Adipocyte (in vitro differentiated cells): ENCODE results near the gene HYDIN.
A peak's percentile ranks its signal among the peaks of the same experiment; 100 is the strongest.

ENCODE experiments used
- DNase-seq: peaks from one replicate; pipeline ENCODE4 v3.0.0-alpha.2; 2015; ENCODE audit warnings: low read depth
- H3K27me3 ChIP-seq: replicated peaks from 2 replicates; pipeline ENCODE4 v1.7.0; 2013; ENCODE audit warnings: mild to moderate bottlenecking, low read length, moderate library complexity; ENCODE audit not compliant: control insufficient read depth, insufficient read depth
- H3K36me3 ChIP-seq: 2 replicates; pipeline ENCODE4 v1.7.0; 2013; ENCODE audit warnings: low read length, mild to moderate bottlenecking, moderate library complexity; ENCODE audit not compliant: control insufficient read depth, insufficient read depth, severe bottlenecking
- H3K4me1 ChIP-seq: 2 replicates; pipeline ENCODE4 v1.7.0; 2013; ENCODE audit warnings: mild to moderate bottlenecking, low read length, moderate library complexity; ENCODE audit not compliant: control insufficient read depth, insufficient read depth
- H3K4me3 ChIP-seq: 2 replicates; pipeline ENCODE4 v1.7.0; 2013; ENCODE audit warnings: mild to moderate bottlenecking, low read length, moderate library complexity
- H3K9ac ChIP-seq: 2 replicates; pipeline ENCODE4 v1.7.0; 2013; ENCODE audit warnings: mild to moderate bottlenecking, low read length, moderate library complexity
- H3K9me3 ChIP-seq: 2 replicates; pipeline ENCODE4 v1.7.0; 2013; ENCODE audit warnings: mild to moderate bottlenecking, low read length, moderate library complexity; ENCODE audit not compliant: control insufficient read depth

HYDIN gene

GRCh38 chr16:70793851-70794502 lies 436.5 kb downstream of the HYDIN start:
- peaks cover 3% of the 10 kb centered on the region for H3K4me1 ChIP-seq
- H3K27me3 ChIP-seq = no peaks in the 10 kb centered on the region
- H3K9ac ChIP-seq = no peak overlapping the region
- DNase-seq = no peak
- no peaks in the 10 kb centered on the region for H3K36me3 ChIP-seq
- no peak overlapping the region for H3K4me3 ChIP-seq
- no peaks in the 10 kb centered on the region for H3K9me3 ChIP-seq

GRCh38 chr16:70790815-70791214 lies 439.7 kb downstream of the HYDIN start:
- Histone ChIP-seq H3K9ac (no peak overlapping the region), H3K4me3 (no peak overlapping the region), H3K4me1 (peaks cover 7% of the 10 kb centered on the region), H3K27me3 (no peaks in the 10 kb centered on the region), H3K9me3 (no peaks in the 10 kb centered on the region), H3K36me3 (peaks cover 4% of the 10 kb centered on the region)
- no peak for DNase-seq

GRCh38 chr16:70789595-70790447 lies 440.7 kb downstream of the HYDIN start:
- Histone ChIP-seq H3K27me3 (no peaks in the 10 kb centered on the region), H3K4me1 (peaks cover 7% of the 10 kb centered on the region), H3K9me3 (no peaks in the 10 kb centered on the region), H3K9ac (no peak overlapping the region), H3K4me3 (no peak overlapping the region), H3K36me3 (peaks cover 13% of the 10 kb centered on the region)
- DNase-seq = no peak

GRCh38 chr16:70788668-70789594 lies 441.6 kb downstream of the HYDIN start:
- Histone ChIP-seq H3K4me1 (peaks cover 7% of the 10 kb centered on the region), H3K9ac (peak overlapping the region; percentile 46), H3K27me3 (no peaks in the 10 kb centered on the region), H3K4me3 (peak overlapping the region; percentile 6), H3K36me3 (peaks cover 22% of the 10 kb centered on the region), H3K9me3 (no peaks in the 10 kb centered on the region)
- DNase-seq = peak; percentile 77

- peaks cover 49% of the 10 kb centered on the region for H3K36me3 ChIP-seq
- H3K9me3 ChIP-seq = no peaks in the 10 kb centered on the region
- H3K9ac ChIP-seq = no peak overlapping the region
- peaks cover 7% of the 10 kb centered on the region for H3K4me1 ChIP-seq
- no peak overlapping the region for H3K4me3 ChIP-seq
- no peak for DNase-seq
- no peaks in the 10 kb centered on the region for H3K27me3 ChIP-seq
Observed at GRCh38 chr16:70786020-70786755, 444.3 kb downstream of the HYDIN start.

GRCh38 chr16:70784692-70785555 lies 445.6 kb downstream of the HYDIN start:
- Histone ChIP-seq H3K27me3 (no peaks in the 10 kb centered on the region), H3K4me3 (no peak overlapping the region), H3K4me1 (peaks cover 7% of the 10 kb centered on the region), H3K9me3 (no peaks in the 10 kb centered on the region), H3K36me3 (peaks cover 61% of the 10 kb centered on the region), H3K9ac (no peak overlapping the region)
- DNase-seq = no peak

- Histone ChIP-seq H3K4me3 (no peak overlapping the region), H3K9me3 (no peaks in the 10 kb centered on the region), H3K9ac (no peak overlapping the region), H3K4me1 (peaks cover 5% of the 10 kb centered on the region), H3K27me3 (no peaks in the 10 kb centered on the region), H3K36me3 (peaks cover 61% of the 10 kb centered on the region)
- DNase-seq = no peak
Observed at GRCh38 chr16:70782237-70782636, 448.3 kb downstream of the HYDIN start.

GRCh38 chr16:70781800-70782199 lies 448.7 kb downstream of the HYDIN start:
- H3K4me3 ChIP-seq = no peak overlapping the region
- peaks cover 61% of the 10 kb centered on the region for H3K36me3 ChIP-seq
- no peaks in the 10 kb centered on the region for H3K27me3 ChIP-seq
- no peak overlapping the region for H3K9ac ChIP-seq
- DNase-seq = no peak
- H3K4me1 ChIP-seq = peaks cover 5% of the 10 kb centered on the region
- no peaks in the 10 kb centered on the region for H3K9me3 ChIP-seq

GRCh38 chr16:70780546-70780945 lies 450.0 kb downstream of the HYDIN start:
- Histone ChIP-seq H3K9ac (no peak overlapping the region), H3K9me3 (no peaks in the 10 kb centered on the region), H3K36me3 (peaks cover 55% of the 10 kb centered on the region), H3K4me3 (no peak overlapping the region), H3K27me3 (no peaks in the 10 kb centered on the region), H3K4me1 (peaks cover 5% of the 10 kb centered on the region)
- DNase-seq = no peak

- Histone ChIP-seq H3K9me3 (no peaks in the 10 kb centered on the region), H3K36me3 (peaks cover 44% of the 10 kb centered on the region), H3K4me1 (peaks cover 5% of the 10 kb centered on the region), H3K4me3 (no peak overlapping the region), H3K27me3 (no peaks in the 10 kb centered on the region), H3K9ac (no peak overlapping the region)
- peak; percentile 75 for DNase-seq
Observed at GRCh38 chr16:70779361-70779760, 451.2 kb downstream of the HYDIN start.
